Sigmoid colon (tissue), 4 donors: ENCODE measurements around the gene XPNPEP3.

Experiments used
- CTCF ChIP-seq, 4 experiments: fragments of 450-650 bp in 3 of 4; fragments of 200-600 bp in 1 of 4; IDR thresholded peaks; one replicate each; pipeline ENCODE4 v1.5.1; 2016 to 2019; ENCODE audit warnings: antibody characterized with exemption in 4 of 4, mild to moderate bottlenecking in 3 of 4, moderate library complexity in 2 of 4
- EP300 ChIP-seq, 4 donors: sonication (generic); formaldehyde crosslinking; IDR thresholded peaks; one replicate each; pipeline ENCODE4 v1.6.1; 2017; ENCODE audit warnings: antibody characterized with exemption in 4 of 4
- POLR2A ChIP-seq, 2 donors: fragments of 450-650 bp; IDR thresholded peaks; one replicate each; pipeline ENCODE4 v1.6.1; 2016; ENCODE audit warnings: antibody characterized with exemption in 2 of 2, mild to moderate bottlenecking in 2 of 2, moderate library complexity in 2 of 2
- POLR2AphosphoS5 ChIP-seq, 4 donors: sonication (generic); formaldehyde crosslinking; IDR thresholded peaks; one replicate each; pipeline ENCODE4 v1.6.1; 2017; ENCODE audit warnings: antibody characterized with exemption in 4 of 4

GRCh38 chr22:40904101-40904500, 47.2 kb downstream of the XPNPEP3 start:
- TF ChIP-seq EP300 (IDR thresholded peaks at IDR 0.05) (no peak), POLR2A (IDR thresholded peaks at IDR 0.05) (no peak), POLR2AphosphoS5 (IDR thresholded peaks at IDR 0.05) (no peak), CTCF (IDR thresholded peaks at IDR 0.05) (no peak)
